ENCODE results near the gene SMAD5.

DNA sequence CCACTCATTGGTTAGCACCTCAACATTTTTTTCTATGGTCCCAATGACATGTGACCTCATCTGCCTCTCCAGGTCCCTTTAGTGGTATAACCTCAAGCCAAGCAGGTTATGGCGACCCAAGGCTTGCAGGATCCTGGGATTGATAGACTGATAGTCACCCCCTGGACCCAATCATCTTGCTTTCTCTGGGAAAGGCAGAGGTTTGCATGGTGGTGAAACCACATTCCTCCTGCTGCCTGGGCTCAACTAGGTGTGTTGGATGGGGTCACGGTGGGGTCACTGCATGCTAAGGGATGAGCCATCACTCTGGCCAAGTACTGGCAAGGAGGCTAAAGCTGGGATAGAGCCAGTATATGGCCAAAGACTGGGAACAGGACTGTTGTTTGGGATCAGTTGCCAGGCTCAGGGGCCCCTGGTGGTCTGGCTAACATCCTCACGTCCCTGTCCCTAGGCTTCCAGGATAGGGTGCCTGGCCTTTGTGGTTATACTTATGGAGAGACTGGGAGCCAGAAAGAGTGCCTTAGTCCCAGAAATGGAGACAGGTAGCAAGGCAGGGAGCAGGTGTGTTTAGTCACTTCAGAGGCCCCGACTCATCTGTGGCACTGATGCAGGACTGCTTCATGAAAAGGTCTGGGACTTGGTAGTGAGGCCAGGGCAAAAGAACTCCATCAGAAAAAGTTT is 65.0 kb downstream of the SMAD5 start:
- TF ChIP-seq EZH2 (IDR thresholded peaks at IDR 0.05) (no peak), EZH2phosphoT487 (IDR thresholded peaks at IDR 0.05) (no peak), CTCF (IDR thresholded peaks at IDR 0.05) (no peak)

Measured in neural progenitor cell (in vitro differentiated cells).